MCF 10A (cell line): ENCODE data around the gene PRKG1. TPM values are rescaled to one million over a fixed set of nuclear protein-coding genes. Genes with fewer than 3 reads are reported as not detected.

ENCODE experiments used
- BruUV-seq: library from RNA; stranded (reverse); fragments of 400-500 nt; replicated peaks from 2 replicates; lab custom pipeline; 2021; lab: Mats Ljungman, UMichigan
- CTCF ChIA-PET: fragments of 300-600 bp; sonication (Branson Sonifier 250); formaldehyde crosslinking; extraction: SDS; loops from one replicate; lab custom pipeline; 2021; ENCODE audit warnings: antibody characterized with exemption, inconsistent platforms; lab: Yijun Ruan, JAX
- POLR2A ChIA-PET: fragments of 300-600, 350-650 bp; sonication (Branson Sonifier 250); formaldehyde crosslinking; extraction: SDS; loops from one replicate; lab custom pipeline; 2020; ENCODE audit warnings: antibody characterized with exemption, inconsistent platforms; lab: Yijun Ruan, JAX
- DNase-seq: peaks from one replicate; pipeline ENCODE4 v3.0.0-alpha.2; 2018; ENCODE audit not compliant: unreplicated experiment
- H3K27ac Mint-ChIP-seq: one replicate; pipeline ENCODE4 v1.8.0; 2022; ENCODE audit warnings: mild to moderate bottlenecking, low read depth, mixed read lengths; ENCODE audit not compliant: unreplicated experiment
- H3K27me3 Mint-ChIP-seq: one replicate; pipeline ENCODE4 v1.8.0; 2022; ENCODE audit warnings: mixed read lengths; ENCODE audit not compliant: insufficient read depth, unreplicated experiment
- H3K36me3 Mint-ChIP-seq: one replicate; pipeline ENCODE4 v1.8.0; 2022; ENCODE audit warnings: mild to moderate bottlenecking, moderate library complexity, mixed read lengths; ENCODE audit not compliant: insufficient read depth, unreplicated experiment
- H3K4me1 Mint-ChIP-seq: one replicate; pipeline ENCODE4 v1.8.0; 2022; ENCODE audit warnings: mixed read lengths; ENCODE audit not compliant: insufficient read depth, unreplicated experiment
- H3K4me3 Mint-ChIP-seq: one replicate; pipeline ENCODE4 v1.8.0; 2022; ENCODE audit warnings: mild to moderate bottlenecking, moderate library complexity, mixed read lengths; ENCODE audit not compliant: unreplicated experiment
- H3K9me3 Mint-ChIP-seq: one replicate; pipeline ENCODE4 v1.8.0; 2022; ENCODE audit warnings: mixed read lengths; ENCODE audit not compliant: unreplicated experiment
- intact Hi-C: fragments of 100-400 bp; cut with micrococcal nuclease; formaldehyde crosslinking; loops from 2 replicates; pipeline ENCODE4 v1.14.1; 2022
- total RNA-seq: library from RNA; stranded (reverse); gene quantifications from 2 replicates; pipeline ENCODE4 v1.2.3, GENCODE V29; 2022
- TF ChIP-seq, protein P1 (sequence below): fragments of 200-600 bp; IDR thresholded peaks from one replicate; pipeline ENCODE4 v1.8.0; 2022; ENCODE audit warnings: antibody characterized with exemption, mild to moderate bottlenecking; ENCODE audit not compliant: unreplicated experiment

Gene PRKG1
- total RNA-seq, 1 experiment from 2014 or later = 0.09 TPM

DNA sequence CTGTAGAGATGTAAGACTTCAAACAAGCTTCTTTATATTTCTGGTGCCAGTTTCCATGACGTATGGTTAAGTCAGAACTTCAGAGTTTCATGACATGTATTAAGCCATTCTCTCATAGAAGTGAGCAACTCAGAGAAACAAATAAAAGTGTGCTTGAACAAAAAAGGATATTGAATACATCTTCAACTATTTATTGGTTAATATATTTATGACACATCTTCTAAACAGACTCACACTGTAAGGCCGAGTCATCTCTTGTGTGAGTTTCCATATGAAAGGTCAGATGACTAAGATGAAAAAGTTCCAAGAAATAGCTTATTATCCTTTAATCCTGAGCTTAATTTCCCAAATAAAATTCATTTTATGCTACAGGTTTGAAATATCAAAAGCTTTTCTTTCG, 730.6 kb downstream of the PRKG1 start:
- intact Hi-C loops = no loop called here
- CTCF ChIA-PET = no interaction called here

DNA sequence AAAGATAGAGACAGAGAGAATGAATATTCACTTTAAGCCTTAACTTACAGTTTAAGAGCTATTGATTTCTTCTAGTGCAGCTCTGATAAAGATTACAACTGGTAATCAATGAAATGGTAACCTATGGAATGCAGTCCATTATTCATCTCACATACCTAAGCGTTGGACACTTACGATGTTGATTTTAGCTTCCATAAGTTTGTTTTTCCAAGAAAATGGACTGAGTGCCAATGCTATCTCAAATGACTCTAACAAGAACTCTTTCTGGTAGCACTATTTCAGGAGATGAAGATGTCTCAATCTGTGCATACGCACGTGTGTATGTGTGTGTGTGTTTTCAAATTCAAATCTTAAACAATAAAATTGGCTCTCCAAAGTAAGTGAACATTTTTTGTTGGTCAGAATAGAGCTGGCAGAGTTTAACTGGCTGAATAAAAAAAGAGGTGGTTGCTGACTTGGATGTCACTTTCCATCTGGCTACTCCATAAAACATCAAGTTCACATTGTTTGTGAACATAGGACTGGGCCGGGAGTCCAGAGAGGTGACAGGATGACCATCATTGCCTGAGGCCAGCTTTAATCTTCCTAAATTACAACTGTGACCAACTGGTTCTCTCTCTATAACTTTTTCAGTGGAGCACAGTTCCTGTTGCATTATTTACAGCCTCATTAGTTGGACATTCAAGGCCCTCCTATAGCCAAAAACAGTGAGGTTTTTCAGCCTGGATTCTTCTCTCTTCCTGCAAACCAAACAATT, 732.0 kb downstream of the PRKG1 start:
- CTCF ChIA-PET = interaction anchor here (0.7 kb wide), 1 partner anchor 77 kb away, joined by 3 read pairs; no protein-coding TSS in a partner anchor
- Mint-ChIP-seq H3K4me1 (no peaks in the 10 kb centered on the region), H3K4me3 (no peak overlapping the region), H3K27ac (no peak overlapping the region), H3K27me3 (peaks cover 16% of the 10 kb centered on the region), H3K36me3 (no peaks in the 10 kb centered on the region), H3K9me3 (no peaks in the 10 kb centered on the region)
- intact Hi-C loops = no loop called here
- no peak for DNase-seq
- BruUV-seq = no TSS peak
- POLR2A ChIA-PET = no interaction called here
- TF ChIP-seq, protein P1, sequence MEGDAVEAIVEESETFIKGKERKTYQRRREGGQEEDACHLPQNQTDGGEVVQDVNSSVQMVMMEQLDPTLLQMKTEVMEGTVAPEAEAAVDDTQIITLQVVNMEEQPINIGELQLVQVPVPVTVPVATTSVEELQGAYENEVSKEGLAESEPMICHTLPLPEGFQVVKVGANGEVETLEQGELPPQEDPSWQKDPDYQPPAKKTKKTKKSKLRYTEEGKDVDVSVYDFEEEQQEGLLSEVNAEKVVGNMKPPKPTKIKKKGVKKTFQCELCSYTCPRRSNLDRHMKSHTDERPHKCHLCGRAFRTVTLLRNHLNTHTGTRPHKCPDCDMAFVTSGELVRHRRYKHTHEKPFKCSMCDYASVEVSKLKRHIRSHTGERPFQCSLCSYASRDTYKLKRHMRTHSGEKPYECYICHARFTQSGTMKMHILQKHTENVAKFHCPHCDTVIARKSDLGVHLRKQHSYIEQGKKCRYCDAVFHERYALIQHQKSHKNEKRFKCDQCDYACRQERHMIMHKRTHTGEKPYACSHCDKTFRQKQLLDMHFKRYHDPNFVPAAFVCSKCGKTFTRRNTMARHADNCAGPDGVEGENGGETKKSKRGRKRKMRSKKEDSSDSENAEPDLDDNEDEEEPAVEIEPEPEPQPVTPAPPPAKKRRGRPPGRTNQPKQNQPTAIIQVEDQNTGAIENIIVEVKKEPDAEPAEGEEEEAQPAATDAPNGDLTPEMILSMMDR = no peak

More for the DNA sequence above, 730.6 kb downstream of the PRKG1 start:
- H3K4me3 Mint-ChIP-seq = no peak overlapping the region
- TF ChIP-seq, protein P1 = no peak
- H3K36me3 Mint-ChIP-seq = no peaks in the 10 kb centered on the region
- H3K27ac Mint-ChIP-seq = no peak overlapping the region
- no peaks in the 10 kb centered on the region for H3K4me1 Mint-ChIP-seq
- BruUV-seq = no TSS peak
- H3K9me3 Mint-ChIP-seq = no peaks in the 10 kb centered on the region
- no peak for DNase-seq
- POLR2A ChIA-PET = interaction anchor here (0.7 to 1.1 kb wide), 2 partner anchors 34 to 38 kb away, joined by 3 read pairs; no protein-coding TSS in a partner anchor
- H3K27me3 Mint-ChIP-seq = peaks cover 16% of the 10 kb centered on the region

DNA sequence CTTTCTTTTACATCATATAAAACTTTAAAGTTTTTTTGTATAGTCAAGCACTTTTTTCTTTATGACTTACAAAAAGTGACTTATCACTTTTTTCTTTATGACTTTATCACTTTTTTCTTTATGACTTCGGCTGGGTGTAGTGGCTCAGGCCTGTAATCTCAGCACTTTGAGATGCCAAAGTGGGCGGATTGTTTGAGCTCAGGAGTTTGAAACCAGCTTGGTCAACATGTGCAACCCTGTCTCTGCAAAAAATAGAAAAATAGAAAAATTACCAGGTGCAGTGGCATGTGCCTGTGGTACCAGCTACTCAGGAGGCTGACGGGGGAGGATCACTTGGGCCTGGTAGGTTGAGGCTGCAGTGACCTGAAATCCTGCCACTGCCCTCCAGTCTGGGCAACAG, 733.9 kb downstream of the PRKG1 start:
- H3K36me3 Mint-ChIP-seq = no peaks in the 10 kb centered on the region
- no peak for DNase-seq
- intact Hi-C loops = no loop called here
- CTCF ChIA-PET = no interaction called here
- no peaks in the 10 kb centered on the region for H3K9me3 Mint-ChIP-seq
- H3K27me3 Mint-ChIP-seq = peaks cover 7% of the 10 kb centered on the region
- no peak overlapping the region for H3K4me3 Mint-ChIP-seq
- TF ChIP-seq, protein P1 = no peak
- POLR2A ChIA-PET = no interaction called here
- H3K4me1 Mint-ChIP-seq = no peaks in the 10 kb centered on the region
- no TSS peak for BruUV-seq
- H3K27ac Mint-ChIP-seq = no peak overlapping the region

DNA sequence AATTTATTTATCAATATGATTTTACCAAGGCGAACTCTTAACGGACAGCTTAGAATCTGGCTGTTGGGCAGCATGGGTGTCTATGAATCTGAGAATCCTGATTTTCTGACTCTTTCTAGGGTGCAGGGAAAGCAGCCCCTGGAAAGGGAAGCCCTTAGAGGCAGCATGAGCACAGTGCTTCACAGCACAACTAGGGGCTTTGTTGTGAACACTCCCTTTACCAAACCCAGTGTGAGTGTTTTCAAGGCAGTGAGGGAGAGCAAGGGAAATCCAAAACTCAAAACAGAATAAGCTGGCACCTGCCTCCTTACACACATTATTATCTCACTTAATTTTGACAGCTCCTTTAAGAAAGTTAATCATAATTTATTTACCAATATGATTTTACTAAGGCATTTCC, 741.4 kb downstream of the PRKG1 start:
- POLR2A ChIA-PET = no interaction called here
- H3K27me3 Mint-ChIP-seq = no peaks in the 10 kb centered on the region
- DNase-seq = no peak
- TF ChIP-seq, protein P1 = no peak
- intact Hi-C loops = no loop called here
- H3K36me3 Mint-ChIP-seq = no peaks in the 10 kb centered on the region
- H3K4me3 Mint-ChIP-seq = no peak overlapping the region
- no TSS peak for BruUV-seq
- H3K27ac Mint-ChIP-seq = no peak overlapping the region
- CTCF ChIA-PET = no interaction called here
- H3K4me1 Mint-ChIP-seq = no peaks in the 10 kb centered on the region
- no peaks in the 10 kb centered on the region for H3K9me3 Mint-ChIP-seq
